Inferior parietal cortex (tissue), 1 donor: ENCODE data around the gene GFPT1.
"Not testable (repeated sequence)": the region's sequence is repeated elsewhere in the genome, so short reads cannot be mapped to it uniquely, and the experiment has no call there.

Source experiments
- DNase-seq: peaks from one replicate; pipeline ENCODE4 v3.0.0-alpha.2; 2016; ENCODE audit errors: extremely low spot score

Gene GFPT1

GRCh38 chr2:69383176-69383812 lies 3.7 kb downstream of the GFPT1 start:
- DNase-seq: no peak

- no peak for DNase-seq
Measured at GRCh38 chr2:69382547-69382946, 4.5 kb downstream of the GFPT1 start.

- DNase-seq: no peak
Measured at GRCh38 chr2:69381337-69381737, 5.7 kb downstream of the GFPT1 start.

DNA sequence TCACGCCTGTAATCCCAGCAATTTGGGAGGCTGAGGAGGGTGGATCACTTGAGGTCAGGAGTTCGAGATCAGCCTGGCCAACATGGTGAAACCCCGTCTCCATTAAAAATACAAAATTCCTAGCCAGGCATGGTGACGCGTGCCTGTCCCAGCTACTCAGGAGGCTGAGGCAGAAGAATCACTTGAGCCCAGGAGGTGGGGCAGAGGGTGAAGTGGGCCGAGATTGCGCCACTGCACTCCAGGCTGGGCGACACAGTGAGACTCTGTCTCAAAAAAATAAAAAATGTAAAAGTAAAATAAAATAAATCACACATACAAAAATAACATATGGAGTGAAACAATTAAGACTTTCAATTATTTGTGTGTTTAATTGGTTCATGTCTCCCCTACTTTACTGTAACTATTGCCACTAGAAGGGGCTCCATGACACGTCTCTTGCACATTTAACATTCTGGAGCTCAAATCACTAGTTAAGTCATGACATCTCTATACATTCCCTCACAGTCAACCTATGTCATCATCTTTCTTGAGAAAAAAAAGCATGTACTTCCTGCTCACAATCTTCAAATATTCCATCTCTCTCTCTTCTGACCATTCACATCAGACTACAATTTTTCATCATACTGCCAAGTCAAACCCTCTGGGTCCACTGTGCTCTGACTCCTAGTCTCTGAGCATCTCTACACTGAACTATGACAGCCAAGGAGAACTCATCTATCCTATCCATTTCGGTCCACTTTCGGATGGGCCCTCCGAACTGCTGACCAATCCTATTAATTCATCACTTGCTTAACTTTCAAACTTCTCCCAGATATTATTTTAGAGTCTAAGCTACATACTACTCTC lies 6.7 kb downstream of the GFPT1 start:
- DNase-seq: no peak

- DNase-seq: no peak
Measured at GRCh38 chr2:69376403-69376802, 10.6 kb downstream of the GFPT1 start.

DNA sequence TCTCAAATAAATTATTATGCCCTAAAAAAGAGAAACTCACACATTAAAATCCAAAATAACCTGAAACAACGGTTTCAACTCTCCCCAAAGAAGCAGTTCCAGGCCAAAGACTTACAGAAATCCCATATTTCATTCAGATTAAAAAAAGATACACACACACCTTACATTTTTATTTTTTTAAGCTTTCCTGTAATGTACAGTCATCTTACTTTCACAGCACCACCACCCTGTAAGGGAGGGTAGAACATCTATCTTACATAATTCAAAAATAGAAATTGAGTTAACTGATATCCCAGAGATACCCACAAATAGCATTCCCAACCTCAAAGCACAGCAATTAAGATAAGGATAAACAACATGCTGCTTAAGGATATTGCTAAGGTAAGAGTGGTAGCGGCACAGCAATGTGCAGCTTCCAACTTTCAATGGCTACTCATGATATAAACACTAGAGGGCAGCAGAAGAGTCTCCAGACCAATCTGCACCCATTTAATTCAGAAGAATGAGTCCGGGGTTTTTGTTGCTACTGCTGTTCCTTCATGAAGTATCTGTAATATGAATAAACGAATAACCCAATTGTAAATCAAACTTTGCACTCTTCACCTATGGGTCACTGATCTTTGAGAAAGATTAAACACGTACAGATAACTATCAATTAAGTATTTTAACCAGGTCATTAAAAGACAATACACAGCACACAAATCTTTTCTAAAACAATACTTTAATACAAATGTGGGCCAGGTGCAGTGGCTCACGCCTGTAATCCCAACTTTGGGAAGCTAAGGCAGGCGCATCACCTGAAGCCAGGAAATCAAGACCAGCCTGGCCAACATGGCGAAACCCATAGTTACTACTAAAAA lies 11.3 kb downstream of the GFPT1 start:
- peak; percentile 66 for DNase-seq

GRCh38 chr2:69372767-69373166 lies 14.3 kb downstream of the GFPT1 start:
- no peak for DNase-seq

- no peak for DNase-seq
Measured at GRCh38 chr2:69369802-69370201, 17.2 kb downstream of the GFPT1 start.

GRCh38 chr2:69368588-69368987 lies 18.4 kb downstream of the GFPT1 start:
- no peak for DNase-seq

DNA sequence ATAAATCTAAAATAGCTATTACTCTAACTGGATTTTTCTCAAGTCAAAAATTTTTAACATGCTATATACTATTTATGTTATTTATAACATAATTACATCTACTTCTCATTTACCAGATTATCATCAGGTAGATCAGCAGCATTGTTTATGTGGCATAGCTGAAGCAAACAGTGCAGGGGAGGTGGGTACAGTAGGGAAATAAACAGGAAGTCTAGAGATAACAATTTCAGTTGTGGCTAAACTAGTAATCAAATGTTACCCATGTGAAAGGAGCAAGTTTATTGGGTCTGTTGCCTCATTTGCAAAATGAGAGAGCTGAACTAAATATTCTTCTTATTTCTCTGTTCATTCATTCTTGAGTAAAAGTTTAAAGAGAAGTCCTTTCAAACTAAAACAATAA lies 27.7 kb downstream of the GFPT1 start:
- no peak for DNase-seq

GRCh38 chr2:69358914-69359313 lies 28.1 kb downstream of the GFPT1 start:
- DNase-seq: no peak

DNA sequence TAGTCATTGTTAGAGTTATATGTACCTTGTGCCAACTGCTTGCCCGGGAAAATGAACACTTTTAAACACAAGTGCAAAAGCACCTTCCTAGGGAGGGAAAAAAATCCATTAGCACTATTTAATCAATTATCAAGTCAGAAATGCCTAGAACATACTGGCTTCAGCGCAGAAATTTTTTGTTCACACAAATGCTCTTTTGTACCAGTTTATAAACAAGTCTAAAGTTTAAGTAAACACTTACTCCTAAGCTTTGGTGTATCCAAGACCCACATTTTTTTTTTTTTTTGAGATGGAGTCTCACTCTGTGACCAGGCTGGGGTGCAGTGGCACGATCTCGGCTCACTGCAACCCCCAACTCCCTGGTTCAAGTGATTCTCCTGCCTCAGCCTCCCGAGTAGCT lies 30.6 kb downstream of the GFPT1 start:
- DNase-seq: no peak

GRCh38 chr2:69354976-69355375 lies 32.1 kb downstream of the GFPT1 start:
- DNase-seq: not testable (repeated sequence)

DNA sequence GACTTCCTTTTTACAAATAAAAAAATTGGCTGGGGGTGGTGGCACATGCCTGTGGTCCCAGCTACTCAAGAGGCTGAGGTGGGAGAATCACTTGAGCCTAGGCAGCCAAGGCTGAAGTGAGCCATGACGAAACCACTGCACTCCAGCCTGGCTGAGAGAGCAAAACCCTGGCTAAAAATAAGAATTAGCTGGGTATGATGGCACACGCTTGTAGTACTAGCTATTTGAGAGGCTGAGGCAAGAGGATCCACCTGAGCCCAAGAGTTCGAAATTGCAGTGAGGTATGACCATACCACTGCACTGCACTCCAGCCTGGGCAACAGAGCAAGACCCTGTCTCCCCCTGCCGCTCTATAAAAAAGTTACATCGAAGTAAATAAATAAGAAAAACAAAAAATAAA lies 33.7 kb downstream of the GFPT1 start:
- DNase-seq: no peak

- no peak for DNase-seq
Measured at GRCh38 chr2:69348781-69349180, 38.2 kb downstream of the GFPT1 start.

- DNase-seq: no peak
Measured at GRCh38 chr2:69345434-69345833, 41.6 kb downstream of the GFPT1 start.

DNA sequence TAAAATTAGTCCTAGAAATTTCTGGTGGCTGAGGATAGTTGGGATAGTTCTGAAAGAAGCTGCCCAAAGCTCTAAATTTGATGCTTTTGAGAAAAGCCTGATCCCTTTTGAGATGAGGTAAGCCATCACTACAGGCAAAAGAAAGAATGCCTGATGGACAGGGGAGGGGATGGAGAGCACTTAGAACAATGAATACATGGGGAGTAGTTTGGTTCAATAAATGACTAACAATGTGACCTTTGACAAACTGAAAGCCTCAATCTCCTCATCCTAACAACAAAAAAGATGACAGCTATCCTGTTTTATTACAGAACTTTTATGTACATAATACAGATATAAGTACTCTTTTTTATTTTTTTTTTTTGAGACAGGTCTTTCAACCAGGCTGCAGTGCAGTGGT lies 42.7 kb downstream of the GFPT1 start:
- DNase-seq: no peak

DNA sequence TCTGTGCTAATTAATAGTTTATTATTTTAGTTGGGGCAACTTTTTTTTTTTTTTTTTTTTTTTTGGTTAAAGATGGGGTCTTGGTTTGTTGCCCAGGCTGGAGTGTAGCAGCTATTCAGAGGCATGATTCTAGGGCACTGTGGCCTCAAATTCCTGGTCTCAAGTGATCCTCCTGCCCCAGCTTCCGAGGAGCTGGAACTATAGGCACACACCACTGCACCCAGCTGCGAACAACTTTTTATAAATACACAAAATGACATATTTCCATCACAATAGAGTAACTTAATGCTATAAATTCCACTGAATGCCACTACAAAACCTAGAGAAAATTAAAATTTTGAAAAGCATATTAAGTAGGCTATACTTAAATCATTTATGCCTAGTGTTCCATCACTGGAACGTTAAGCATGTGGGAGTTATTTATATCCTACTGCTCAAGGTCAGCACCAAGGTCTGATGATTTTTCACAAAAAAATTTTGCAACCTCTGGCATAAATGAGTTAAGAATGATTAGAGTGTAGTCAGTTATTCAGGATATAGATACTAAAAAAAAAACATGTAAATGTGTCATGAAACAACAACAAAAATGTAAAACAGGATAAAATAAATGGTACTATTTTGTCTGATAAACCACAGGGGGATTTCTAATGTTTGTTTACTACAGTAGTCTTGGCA lies 46.8 kb downstream of the GFPT1 start:
- no peak for DNase-seq

GRCh38 chr2:69335311-69335710 lies 51.7 kb downstream of the GFPT1 start:
- DNase-seq: no peak

- DNase-seq: no peak
Measured at GRCh38 chr2:69333352-69333751, 53.7 kb downstream of the GFPT1 start.

GRCh38 chr2:69330781-69331180 lies 56.2 kb downstream of the GFPT1 start:
- no peak for DNase-seq

GRCh38 chr2:69322631-69323030 lies 64.4 kb downstream of the GFPT1 start:
- DNase-seq: no peak
